Dendritic cell treated with granulocyte-macrophage colony-stimulating factor and Interleukin-4, amounts not matched to agents 40 ng/mL and 50 ng/mL, for 4 days (primary cell): ENCODE data around the gene DDX54.
"Not testable (repeated sequence)": the region's sequence is repeated elsewhere in the genome, so short reads cannot be mapped to it uniquely, and the experiment has no call there.

Experiments used
- H3K27ac Mint-ChIP-seq: one replicate; pipeline ENCODE4 v1.8.0; 2022; ENCODE audit warnings: mild to moderate bottlenecking, mixed read lengths
- H3K27me3 Mint-ChIP-seq: one replicate; pipeline ENCODE4 v1.8.0; 2022; ENCODE audit warnings: mild to moderate bottlenecking, mixed read lengths
- H3K36me3 Mint-ChIP-seq: one replicate; pipeline ENCODE4 v1.8.0; 2022; ENCODE audit warnings: low read depth, mixed read lengths
- H3K4me1 Mint-ChIP-seq: one replicate; pipeline ENCODE4 v1.8.0; 2022; ENCODE audit warnings: low read depth, mixed read lengths
- H3K4me3 Mint-ChIP-seq: one replicate; pipeline ENCODE4 v1.8.0; 2022; ENCODE audit warnings: mild to moderate bottlenecking, moderate library complexity, mixed read lengths
- H3K9me3 Mint-ChIP-seq: one replicate; pipeline ENCODE4 v1.8.0; 2022; ENCODE audit warnings: mixed read lengths
- intact Hi-C: fragments of 100-400 bp; cut with micrococcal nuclease; formaldehyde crosslinking; loops from one replicate; pipeline ENCODE4 v1.15.0; 2022

Gene DDX54

GRCh38 chr12:113142886-113143332 is 42.4 kb downstream of the DDX54 start:
- H3K36me3 Mint-ChIP-seq, result no peaks in the 10 kb centered on the region
- peaks cover 3% of the 10 kb centered on the region for H3K27me3 Mint-ChIP-seq
- H3K4me1 Mint-ChIP-seq, result peaks cover 61% of the 10 kb centered on the region
- H3K27ac Mint-ChIP-seq, result peak overlapping the region; percentile 98
- H3K4me3 Mint-ChIP-seq, result peak overlapping the region; percentile 24
- no peaks in the 10 kb centered on the region for H3K9me3 Mint-ChIP-seq
- intact Hi-C loops, result loop anchor here (5.0 kb wide), 1 partner anchor 236 kb away; the partner anchor contains the start of gene OAS1

GRCh38 chr12:113142173-113142885 is 42.9 kb downstream of the DDX54 start:
- Mint-ChIP-seq H3K27me3 (no peaks in the 10 kb centered on the region), H3K9me3 (no peaks in the 10 kb centered on the region), H3K4me1 (peaks cover 63% of the 10 kb centered on the region), H3K36me3 (no peaks in the 10 kb centered on the region), H3K4me3 (peak overlapping the region; percentile 24), H3K27ac (peak overlapping the region; percentile 98)
- intact Hi-C loops, result loop anchor here (5.0 kb wide), 1 partner anchor 235 kb away; the partner anchor contains the start of gene OAS1

- not testable (repeated sequence) for H3K9me3 Mint-ChIP-seq, H3K27me3 Mint-ChIP-seq, H3K36me3 Mint-ChIP-seq, H3K4me3 Mint-ChIP-seq
- Mint-ChIP-seq H3K4me1 (peaks cover 68% of the 10 kb centered on the region), H3K27ac (peak overlapping the region; percentile 98)
- intact Hi-C loops, result loop anchor here (5.0 kb wide), 1 partner anchor 234 kb away; the partner anchor contains the start of gene OAS1
Measured at GRCh38 chr12:113141716-113142115, 43.6 kb downstream of the DDX54 start.

GRCh38 chr12:113140706-113141105 is 44.6 kb downstream of the DDX54 start:
- Mint-ChIP-seq H3K4me3 (no peak overlapping the region), H3K36me3 (no peaks in the 10 kb centered on the region), H3K9me3 (no peaks in the 10 kb centered on the region), H3K27me3 (no peaks in the 10 kb centered on the region), H3K4me1 (peaks cover 73% of the 10 kb centered on the region), H3K27ac (peak overlapping the region; percentile 98)
- intact Hi-C loops, result loop anchor here (5.0 kb wide), 1 partner anchor 233 kb away; the partner anchor contains the start of gene OAS1

DNA sequence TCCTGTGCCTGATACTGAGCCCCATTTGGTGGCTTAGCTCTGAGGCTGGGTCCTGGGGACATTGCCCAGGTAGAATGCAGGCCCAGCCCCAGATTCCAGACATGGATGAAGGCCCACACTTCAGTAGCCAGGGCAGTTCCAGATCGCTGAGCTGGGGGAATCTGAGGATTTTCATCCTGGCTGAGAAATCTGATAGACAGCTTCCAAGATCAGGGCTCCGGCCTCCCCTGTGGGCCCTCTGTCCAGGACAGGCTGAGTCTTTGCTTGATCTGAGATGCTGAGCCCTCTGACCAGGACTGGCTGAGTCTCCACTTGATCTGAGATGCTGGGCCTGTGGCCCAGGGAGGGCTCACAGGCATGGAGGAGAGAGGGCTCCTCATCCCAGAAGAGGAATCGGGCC is 46.5 kb downstream of the DDX54 start:
- no peaks in the 10 kb centered on the region for H3K9me3 Mint-ChIP-seq
- H3K27me3 Mint-ChIP-seq, result peaks cover 9% of the 10 kb centered on the region
- intact Hi-C loops, result no loop called here
- H3K27ac Mint-ChIP-seq, result peak overlapping the region; percentile 28
- no peak overlapping the region for H3K4me3 Mint-ChIP-seq
- no peaks in the 10 kb centered on the region for H3K36me3 Mint-ChIP-seq
- H3K4me1 Mint-ChIP-seq, result peaks cover 79% of the 10 kb centered on the region

DNA sequence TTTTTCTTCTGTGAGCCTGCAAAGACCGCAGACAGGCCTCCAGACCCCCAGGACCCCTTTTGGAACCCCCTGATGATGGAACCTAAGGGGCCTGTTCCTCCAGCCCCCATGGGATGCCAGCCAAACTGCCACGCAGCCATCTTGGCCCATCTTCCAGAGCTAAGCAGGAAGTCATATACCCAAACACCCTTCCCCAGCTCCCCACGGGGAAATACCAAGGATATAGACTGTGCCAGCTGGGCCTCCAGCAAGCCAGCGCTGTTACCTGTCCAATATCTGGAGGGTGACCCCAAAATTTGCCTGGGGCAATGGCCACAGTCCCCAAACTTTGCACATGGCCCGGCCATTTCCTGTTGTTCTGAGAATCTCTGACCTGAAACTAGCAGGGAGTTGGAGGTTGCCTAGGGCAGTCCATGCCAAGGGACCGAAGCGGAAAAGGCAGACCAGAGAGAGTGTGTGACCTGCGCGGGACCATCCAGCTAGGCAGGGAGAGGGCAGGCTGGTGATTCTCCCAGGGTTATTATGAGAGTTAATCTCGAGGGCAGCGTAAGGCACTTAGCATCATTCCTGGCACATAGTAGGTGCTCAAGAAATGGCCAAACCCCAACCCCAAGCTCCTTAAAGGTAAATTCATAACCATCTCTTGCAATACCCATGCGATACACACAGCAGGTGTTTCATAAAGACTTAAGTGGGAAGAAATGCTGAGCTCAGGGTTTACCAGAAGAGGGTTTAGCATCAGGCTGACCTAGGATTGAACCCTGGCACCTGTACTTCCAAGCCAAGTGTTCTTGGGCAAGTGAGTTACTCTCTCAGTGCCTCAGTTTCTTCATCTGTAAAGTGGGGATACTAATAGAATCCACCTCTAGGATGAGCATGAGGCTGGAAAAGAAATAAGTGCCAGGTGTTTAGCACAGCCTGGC is 47.2 kb downstream of the DDX54 start:
- no peak overlapping the region for H3K27ac Mint-ChIP-seq
- H3K4me1 Mint-ChIP-seq, result peaks cover 83% of the 10 kb centered on the region
- H3K36me3 Mint-ChIP-seq, result no peaks in the 10 kb centered on the region
- H3K27me3 Mint-ChIP-seq, result peaks cover 9% of the 10 kb centered on the region
- H3K9me3 Mint-ChIP-seq, result no peaks in the 10 kb centered on the region
- H3K4me3 Mint-ChIP-seq, result no peak overlapping the region
- intact Hi-C loops, result no loop called here

DNA sequence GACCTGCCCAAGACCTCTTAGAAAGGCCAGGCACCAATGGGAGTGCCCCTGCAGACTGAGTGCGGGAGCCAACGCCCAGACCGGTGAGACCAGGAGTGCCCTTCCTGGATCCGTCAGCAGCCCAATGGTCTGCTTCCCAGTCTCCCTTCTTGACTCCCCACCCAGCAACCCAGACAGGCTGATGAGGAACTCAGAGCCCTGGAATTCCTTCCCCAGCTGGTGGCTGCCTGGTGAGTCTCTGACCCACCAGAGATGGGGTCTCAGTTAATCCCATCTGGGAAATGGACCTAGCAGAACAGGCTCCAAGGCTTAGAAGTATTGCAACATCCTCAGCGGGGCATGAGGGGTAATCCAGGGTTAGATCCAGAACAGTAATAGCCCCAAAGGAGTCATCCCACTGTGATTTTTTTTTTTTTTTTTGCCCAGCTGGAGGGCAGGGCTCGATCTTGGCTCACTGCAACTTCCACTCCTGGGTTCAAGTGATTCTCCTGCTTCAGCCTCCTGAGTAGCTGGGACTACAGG is 48.2 kb downstream of the DDX54 start:
- peaks cover 9% of the 10 kb centered on the region for H3K27me3 Mint-ChIP-seq
- peak overlapping the region; percentile 81 for H3K27ac Mint-ChIP-seq
- peaks cover 81% of the 10 kb centered on the region for H3K4me1 Mint-ChIP-seq
- peak overlapping the region; percentile 44 for H3K4me3 Mint-ChIP-seq
- intact Hi-C loops, result no loop called here
- H3K9me3 Mint-ChIP-seq, result no peaks in the 10 kb centered on the region
- peaks cover 6% of the 10 kb centered on the region for H3K36me3 Mint-ChIP-seq

- Mint-ChIP-seq H3K9me3 (no peaks in the 10 kb centered on the region), H3K27ac (peak overlapping the region; percentile 81), H3K27me3 (peaks cover 12% of the 10 kb centered on the region), H3K36me3 (peaks cover 6% of the 10 kb centered on the region), H3K4me1 (peaks cover 80% of the 10 kb centered on the region), H3K4me3 (peak overlapping the region; percentile 87)
- intact Hi-C loops, result no loop called here
Measured at GRCh38 chr12:113136128-113136989, 48.9 kb downstream of the DDX54 start.

DNA sequence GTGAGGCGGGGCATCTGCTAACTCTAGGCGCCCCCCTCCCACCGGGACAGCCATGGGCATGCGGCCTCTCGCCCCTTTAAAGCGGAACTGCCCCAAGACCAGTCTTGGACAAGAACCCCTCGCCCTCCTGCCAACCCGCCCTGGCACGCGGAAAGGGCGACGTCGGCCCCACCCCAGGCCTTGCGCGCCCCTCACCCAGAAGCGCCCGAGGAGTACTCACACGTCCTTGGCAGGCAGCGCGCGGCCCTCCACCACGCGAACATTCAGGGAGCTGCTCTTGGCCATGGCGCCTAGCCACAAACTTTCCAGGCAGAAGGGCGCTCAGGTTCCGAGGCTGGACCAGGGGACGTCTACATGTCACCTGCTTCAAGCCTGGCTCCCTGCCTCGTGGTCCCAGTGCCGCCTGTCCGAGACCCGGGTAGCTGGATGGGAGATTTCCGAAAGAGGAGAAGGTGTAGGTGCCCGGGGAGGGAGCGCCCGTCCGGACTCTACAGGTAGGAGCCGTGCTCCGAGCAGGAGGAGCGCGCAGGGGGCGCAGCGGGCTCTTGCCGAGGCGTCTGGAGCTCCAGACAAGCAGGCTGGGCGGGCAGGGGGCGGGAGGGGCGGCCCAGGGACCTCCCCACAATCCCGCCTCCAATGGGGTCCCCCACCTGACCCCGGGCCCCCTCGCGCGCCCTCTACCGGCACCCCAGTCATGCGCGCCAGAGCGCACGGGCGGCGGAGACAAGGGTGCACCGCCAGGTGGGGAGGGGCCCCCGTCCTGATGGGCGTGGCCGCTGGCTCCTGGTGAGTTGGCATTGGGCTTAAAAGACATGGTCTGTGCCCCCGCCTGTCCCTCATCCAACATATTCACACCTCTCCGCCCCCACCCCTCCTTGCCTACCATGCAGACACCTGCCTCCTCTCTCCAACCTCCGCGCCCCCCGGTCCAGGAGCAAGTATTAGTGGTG is 49.8 kb downstream of the DDX54 start, which contains the start of gene RASAL1:
TSS of gene RASAL1 (minus strand) at position 584 of the 950 bp plus-strand sequence. CDS start at position 285, 299 bp downstream.
- Mint-ChIP-seq H3K27me3 (peaks cover 16% of the 10 kb centered on the region), H3K9me3 (no peaks in the 10 kb centered on the region), H3K4me1 (peaks cover 80% of the 10 kb centered on the region), H3K4me3 (peak within 1 kb of the TSS; percentile 87), H3K27ac (peak within 1 kb of the TSS; percentile 81), H3K36me3 (peaks cover 12% of the 10 kb centered on the region)
- intact Hi-C loops, result no loop called here

DNA sequence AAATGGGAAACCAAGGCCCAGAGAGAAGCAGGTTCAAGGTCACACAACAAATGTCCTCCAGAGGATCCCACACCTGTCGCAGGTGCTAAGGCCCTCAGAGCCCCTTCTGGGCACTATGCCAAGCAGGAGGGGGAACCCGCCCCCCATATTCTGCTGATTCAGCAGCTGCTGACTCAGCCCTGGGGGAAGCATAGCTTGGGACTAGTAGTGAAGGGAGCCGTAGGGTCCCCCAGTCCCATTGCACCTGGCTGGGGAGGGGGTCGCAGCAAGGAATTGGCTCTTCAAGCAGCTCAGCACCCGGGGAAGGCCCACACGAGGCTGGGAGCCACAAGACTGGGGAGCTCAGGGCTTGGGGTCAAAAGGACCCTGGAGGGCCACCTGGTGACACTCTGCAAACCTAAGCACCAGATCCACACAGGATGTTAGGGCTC is 50.7 kb downstream of the DDX54 start:
- peaks cover 18% of the 10 kb centered on the region for H3K36me3 Mint-ChIP-seq
- peak overlapping the region; percentile 81 for H3K27ac Mint-ChIP-seq
- peaks cover 84% of the 10 kb centered on the region for H3K4me1 Mint-ChIP-seq
- H3K27me3 Mint-ChIP-seq, result peaks cover 22% of the 10 kb centered on the region
- H3K9me3 Mint-ChIP-seq, result no peaks in the 10 kb centered on the region
- peak overlapping the region; percentile 87 for H3K4me3 Mint-ChIP-seq
- intact Hi-C loops, result no loop called here

DNA sequence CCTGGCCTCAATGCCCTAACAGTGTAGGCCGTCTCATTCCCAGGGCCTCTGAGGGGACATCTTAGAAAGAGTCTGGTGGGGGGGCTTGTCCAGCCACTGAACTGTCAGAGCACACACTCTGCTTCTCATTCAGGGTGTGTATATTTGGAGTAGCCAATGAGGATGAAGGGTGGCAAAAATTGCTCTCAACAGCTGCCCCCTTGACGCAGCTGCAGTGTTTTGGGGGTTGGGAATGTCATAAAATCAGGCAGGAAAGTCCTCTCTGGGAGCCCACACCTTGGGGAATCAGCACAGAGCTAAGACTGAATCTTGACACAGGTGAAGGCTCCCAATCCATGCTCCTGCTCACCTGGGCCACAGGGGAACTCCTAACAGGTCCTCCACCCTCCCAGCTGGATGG is 51.2 kb downstream of the DDX54 start:
- H3K36me3 Mint-ChIP-seq, result peaks cover 18% of the 10 kb centered on the region
- intact Hi-C loops, result no loop called here
- no peak overlapping the region for H3K27ac Mint-ChIP-seq
- H3K9me3 Mint-ChIP-seq, result no peaks in the 10 kb centered on the region
- no peak overlapping the region for H3K4me3 Mint-ChIP-seq
- H3K4me1 Mint-ChIP-seq, result peaks cover 84% of the 10 kb centered on the region
- H3K27me3 Mint-ChIP-seq, result peaks cover 23% of the 10 kb centered on the region

DNA sequence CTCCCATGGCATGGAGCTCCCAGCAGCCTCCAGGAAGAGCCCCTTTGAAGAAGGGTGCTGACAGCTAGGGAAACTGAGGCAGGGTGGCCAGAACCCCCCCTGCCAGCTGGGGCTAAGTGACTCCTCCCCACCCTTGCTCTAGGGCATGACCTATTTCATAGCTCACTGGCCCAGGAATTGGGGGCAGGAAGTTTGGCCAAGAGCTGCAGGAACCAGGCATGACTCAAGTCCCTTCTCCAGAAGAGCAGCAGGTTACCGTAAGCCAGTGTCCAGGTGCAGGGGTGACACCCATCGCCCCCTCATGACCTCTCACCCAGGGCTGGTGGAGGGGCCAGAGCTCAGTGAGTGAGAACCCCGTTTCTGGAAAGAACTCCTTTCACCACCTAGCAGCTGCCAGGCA is 51.6 kb downstream of the DDX54 start:
- Mint-ChIP-seq H3K9me3 (no peaks in the 10 kb centered on the region), H3K4me1 (peaks cover 85% of the 10 kb centered on the region), H3K27ac (no peak overlapping the region), H3K27me3 (peaks cover 25% of the 10 kb centered on the region), H3K4me3 (no peak overlapping the region), H3K36me3 (peaks cover 18% of the 10 kb centered on the region)
- intact Hi-C loops, result no loop called here
